Ramos (cell line): ENCODE data around the gene C11orf42.

Experiments used
- in situ Hi-C: fragments of 300-500 bp; cut with MboI; formaldehyde crosslinking; loops from one replicate; pipeline ENCODE4 v1.14.3; 2022; ENCODE audit warnings: low sequenced_read_pairs; ENCODE audit not compliant: unreplicated experiment

C11orf42 gene, protein sequence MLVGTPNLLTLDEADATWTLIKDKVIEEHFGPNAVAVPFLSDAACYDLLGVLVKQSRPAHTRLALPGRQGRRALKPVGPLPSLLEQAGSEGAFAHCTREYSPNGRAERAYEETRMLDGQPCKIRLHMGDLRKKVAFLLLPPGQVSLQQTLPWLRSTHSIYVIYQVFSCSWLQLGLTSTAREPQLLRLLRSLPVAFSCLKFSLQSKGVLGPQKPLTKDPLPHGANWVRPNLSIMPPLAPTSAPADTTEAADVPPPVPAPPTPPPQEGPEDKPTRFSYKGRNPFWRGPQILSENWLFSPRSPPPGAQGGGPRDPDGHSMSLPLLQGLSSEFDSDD

DNA sequence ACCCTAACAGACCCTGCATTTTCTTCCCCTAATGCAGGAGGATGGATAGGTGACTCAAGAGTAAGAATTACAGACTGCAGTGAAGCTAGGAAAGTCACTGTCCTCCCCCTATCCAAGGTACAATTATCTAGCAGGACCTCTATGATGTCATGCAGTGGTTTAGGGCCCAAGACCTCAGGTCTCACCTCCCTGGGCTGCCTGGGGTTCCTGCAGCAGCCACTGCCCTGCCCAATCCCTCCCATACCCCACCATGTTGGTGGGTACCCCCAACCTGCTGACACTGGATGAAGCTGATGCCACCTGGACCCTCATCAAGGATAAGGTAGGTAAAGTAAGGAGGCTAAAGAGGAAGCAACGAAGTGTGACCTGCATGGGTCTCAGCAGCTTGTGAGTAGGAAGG, at the start of gene C11orf42:
Gene C11orf42, plus strand, starts transcription at position 192 of the 400 bp plus-strand sequence. Its CDS starts 59 bp downstream, at position 251.
- in situ Hi-C loops, result no loop called here

DNA sequence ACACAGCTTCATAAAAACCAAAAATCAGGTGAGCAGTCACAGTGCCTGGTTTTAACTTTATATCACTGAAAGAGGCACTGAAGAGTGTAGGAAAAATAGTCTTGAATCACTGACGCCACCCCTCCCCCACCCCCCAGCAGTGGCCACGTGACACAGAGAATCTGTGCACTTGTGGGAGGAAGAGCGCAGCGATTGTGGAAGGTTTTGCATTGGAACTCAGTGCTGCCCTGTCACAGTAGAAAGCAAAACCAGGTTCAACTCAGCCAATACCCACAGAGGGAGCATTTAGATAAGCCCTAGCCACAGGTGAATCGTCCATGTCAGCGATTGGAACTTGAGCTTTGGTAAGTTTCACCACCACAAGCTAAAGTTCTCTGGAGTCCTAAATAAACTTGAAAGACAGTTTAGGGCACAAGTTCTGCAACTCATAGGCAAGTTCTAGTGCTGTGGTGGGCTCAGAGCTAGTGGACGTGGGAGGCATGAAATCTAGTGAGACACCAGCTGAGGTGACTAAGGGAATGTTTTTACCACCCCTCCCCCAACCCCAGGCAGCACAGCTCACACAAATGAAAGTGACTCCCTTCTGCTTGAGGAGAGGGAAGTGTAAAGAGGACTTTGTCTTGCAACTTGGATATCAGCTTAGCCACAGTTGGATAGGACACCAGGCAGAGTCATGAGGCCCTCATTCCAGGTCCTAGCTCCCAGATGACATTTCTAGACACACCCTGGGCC, 48.6 kb upstream of the C11orf42 start:
- in situ Hi-C loops, result no loop called here

DNA sequence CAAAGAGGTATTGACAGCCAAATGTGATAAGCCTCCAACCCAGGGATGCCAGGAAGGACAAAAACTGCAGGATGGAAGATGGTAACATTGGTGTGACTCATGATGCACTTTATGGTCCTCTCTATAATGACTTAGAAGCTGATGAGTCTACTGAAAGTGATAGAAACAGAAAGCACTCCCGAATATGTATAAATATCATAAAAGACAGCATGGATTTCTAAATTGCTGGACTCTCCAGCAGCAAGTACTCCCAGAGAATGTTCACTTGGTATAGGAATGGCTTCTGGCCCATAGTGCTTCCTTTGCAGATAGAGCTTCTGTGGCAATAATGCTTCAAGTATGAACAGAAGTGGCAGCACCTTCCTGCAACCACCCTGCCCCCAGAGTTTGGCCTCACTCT, 35.1 kb upstream of the C11orf42 start, which contains the start of gene OR52B2:
Gene OR52B2, minus strand, starts transcription at position 101 of the 400 bp plus-strand sequence. Its CDS starts 0 bp downstream, at position 101.
- in situ Hi-C loops, result no loop called here

DNA sequence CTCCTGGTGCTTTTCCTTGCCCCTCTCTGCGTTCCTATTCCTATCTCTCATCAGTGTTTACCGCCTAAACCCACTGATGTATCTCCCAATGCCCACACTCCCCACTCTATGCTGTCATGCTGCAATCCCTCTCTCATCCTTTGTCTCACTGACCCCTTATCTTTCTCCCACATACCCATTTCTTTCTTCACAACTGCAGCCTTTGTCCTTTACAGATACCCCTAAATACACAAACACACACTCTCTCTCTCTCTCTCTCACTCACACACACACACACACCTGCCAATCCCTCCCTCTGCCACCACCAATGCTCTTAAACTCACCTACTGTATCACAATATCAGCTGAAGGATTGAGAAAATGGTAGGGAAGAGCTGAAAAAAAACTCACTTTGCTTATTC, 29.9 kb upstream of the C11orf42 start:
- in situ Hi-C loops, result no loop called here

DNA sequence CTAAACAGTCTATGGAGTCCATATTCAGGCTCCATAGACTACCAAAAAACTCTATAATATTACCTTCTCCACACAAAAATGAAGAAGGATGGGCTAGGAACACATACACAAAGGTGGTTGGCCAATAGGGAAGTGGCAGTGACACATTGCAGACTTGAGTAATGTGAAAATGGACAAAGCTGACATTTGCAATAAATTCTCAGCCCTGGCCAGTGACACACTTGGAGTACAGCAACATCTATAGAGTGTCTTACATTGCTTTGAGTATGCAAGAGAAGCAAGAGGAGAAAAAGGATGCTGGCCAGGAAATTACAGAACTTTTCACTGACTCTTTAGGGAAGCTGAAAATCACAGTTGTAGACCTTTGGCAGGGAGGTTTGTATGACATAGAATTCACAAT, 13.6 kb upstream of the C11orf42 start:
- in situ Hi-C loops, result no loop called here

DNA sequence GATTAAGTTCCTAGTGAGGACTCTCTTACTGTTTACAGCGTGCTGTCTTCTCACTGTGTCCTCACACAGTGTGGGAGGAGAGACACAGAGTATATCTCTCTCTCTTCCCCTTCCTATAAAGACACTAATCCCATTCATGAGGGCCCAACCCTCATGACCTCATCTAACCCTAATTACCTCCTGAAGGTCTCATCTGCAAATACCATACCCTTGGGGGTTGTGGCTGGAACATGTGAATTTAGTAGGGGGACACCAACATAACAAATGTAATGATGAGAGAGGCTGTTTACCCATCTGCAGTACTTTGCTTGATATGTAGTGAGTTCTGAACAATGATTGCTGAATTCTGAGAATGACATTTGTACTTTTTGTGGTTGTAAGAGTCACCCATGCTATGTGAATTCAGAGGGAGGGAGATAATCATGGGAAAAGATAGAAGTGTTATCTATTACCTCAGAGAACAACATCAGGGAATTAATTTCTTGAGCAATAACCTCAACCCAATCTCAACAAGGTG, 11.2 kb upstream of the C11orf42 start:
- in situ Hi-C loops, result no loop called here

DNA sequence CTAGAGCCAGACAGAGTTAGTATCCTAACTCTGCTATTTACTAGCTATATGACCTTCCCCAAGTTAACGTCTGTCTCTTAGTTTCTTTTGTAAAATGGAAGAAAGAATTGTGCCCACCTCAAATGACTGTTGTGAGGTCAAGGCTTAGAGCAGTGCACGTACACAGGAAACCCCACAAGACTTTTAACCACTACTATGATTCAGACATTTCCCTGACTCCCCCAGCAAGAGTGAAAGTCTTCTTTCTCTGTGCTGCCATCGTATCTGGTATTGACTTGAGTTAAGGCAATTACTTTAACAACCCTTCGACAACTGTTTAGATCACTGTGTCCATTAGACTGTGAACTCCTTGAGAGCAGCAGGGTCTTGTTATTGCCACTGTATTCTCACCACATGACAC, 9.0 kb upstream of the C11orf42 start:
- in situ Hi-C loops, result no loop called here

DNA sequence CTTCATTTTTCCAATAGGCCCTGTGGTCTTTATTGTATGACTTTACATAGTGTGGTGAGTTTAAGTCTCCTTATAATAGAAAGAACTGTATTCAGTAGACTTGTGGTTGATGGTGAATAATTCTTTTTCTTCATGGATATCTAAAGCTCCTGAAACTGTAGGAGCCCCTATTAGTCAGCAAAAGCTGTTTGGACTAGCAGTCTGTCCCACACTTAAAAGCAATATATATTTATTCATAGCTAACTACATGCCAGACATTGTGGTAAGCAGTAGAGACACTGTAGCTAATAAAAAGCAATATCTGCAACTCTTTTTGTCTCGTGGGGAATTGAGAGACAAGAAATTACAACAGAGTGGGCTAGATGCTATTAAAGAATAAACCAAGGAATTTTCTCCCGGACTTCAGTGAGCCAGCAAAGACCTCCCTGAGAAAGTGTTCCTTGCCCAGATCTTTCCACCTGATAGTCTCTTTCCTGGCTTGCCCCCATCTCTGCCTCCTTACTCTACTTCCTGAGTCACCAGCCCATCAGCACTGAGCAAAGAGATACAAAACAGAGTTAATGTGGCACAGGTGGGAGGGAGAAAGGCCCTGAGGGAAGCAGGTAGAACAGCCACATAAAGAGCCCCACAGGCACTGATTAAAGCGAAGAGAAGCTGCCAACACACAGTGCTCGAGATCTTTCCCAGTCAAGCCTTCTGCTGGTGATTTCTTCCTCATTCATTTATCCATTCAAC, 7.7 kb upstream of the C11orf42 start:
- in situ Hi-C loops, result no loop called here

DNA sequence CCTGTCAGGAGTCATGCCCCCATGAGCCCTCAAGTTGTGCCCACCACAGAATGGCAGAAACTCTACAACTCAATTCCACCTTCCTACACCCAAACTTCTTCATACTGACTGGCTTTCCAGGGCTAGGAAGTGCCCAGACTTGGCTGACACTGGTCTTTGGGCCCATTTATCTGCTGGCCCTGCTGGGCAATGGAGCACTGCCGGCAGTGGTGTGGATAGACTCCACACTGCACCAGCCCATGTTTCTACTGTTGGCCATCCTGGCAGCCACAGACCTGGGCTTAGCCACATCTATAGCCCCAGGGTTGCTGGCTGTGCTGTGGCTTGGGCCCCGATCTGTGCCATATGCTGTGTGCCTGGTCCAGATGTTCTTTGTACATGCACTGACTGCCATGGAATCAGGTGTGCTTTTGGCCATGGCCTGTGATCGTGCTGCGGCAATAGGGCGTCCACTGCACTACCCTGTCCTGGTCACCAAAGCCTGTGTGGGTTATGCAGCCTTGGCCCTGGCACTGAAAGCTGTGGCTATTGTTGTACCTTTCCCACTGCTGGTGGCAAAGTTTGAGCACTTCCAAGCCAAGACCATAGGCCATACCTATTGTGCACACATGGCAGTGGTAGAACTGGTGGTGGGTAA, 6.1 kb upstream of the C11orf42 start, which contains the start of gene OR52W1:
Gene OR52W1, plus strand, starts transcription at position 51 of the 637 bp plus-strand sequence. Its CDS starts 0 bp downstream, at position 51.
- in situ Hi-C loops, result no loop called here

DNA sequence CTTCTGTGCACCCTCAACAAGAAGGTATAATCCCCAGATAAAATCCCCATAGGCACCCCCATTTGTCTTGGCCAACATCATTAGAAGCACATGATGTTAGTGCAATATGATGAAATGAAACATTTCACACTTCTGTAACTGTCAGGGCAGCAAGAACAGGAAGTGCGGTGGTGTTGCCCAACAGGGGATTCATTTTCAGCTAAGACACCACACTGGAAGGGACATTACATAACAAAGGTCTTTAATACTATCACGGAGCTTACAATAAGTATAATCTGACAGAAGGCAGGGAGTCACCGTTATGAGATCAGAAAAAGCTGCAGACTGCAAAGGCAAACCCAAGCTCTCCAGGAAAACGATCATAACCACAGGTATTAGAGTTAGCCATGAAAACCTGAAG, 4.4 kb upstream of the C11orf42 start:
- in situ Hi-C loops, result no loop called here

DNA sequence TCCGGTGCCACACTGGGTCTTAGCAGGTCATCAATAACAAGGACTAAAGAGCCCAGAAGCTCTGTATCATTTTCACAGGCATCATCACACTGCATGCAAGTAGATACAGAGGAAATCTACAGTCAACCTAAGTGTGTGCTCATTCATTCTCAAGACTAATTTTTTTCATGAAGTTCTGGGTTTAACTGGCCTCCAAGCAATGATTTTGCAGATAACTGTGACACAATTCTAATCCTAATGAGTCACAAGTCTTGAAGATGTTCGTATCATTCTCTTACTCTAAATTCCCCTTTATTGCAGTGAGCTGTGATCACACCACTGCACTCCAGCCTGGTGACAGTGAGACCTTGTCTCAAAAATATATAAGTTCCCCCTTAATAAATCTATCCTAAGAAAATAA, 3.9 kb upstream of the C11orf42 start:
- in situ Hi-C loops, result no loop called here

DNA sequence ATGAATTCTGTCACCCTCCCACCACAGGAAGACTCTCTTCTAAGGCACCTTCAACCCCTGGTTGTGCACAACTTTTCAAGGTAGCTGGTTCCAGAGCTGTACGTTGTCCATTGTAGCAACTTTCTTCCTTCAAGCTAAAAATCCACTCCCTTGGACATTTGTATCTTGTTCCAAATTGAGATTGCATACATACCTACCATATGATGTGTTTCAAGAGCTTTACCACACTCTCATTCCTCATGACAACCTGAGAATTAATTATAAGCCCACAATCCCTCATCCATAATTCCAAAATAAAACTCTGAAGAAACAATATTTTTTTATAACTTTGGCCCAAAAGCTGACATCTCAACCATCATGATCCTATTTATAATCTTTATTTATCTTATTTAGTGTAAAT, 3.3 kb upstream of the C11orf42 start:
- in situ Hi-C loops, result no loop called here

DNA sequence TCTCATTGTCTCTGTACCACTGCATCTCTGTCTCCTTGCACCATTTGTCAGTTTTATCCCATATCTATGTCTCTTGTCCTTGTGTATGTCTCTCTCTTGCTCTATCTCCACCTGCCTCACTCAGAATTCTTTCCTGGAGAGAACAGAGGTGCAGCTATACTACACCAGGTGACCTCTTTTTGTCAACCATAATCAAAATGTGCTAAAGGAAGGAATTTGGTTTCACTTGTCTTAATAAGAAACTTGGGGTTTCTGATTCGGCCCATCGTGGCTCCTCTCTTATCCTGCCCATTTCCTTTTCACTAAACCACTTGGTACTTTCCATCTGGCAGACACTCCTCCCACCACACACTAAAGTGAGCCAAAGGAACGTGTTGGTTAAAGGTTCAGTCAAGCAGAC, 2.0 kb upstream of the C11orf42 start:
- in situ Hi-C loops, result no loop called here

DNA sequence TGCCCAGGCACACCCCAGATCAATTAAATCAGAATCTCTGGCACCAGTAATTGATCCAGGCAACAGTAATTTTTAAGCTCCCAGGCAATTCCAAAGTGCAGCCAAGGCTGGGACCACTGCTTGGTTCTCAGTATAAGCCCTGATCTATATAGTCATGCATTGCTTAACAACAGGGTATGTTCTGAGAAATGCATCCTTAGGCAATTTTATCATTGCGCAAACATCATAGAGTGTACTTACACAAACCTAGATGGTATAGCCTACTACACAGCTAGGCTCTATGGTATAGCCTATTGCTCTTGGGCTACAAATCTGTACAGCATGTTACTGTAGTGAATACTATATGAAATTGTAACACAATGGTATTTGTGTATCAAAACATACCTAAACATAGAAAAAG, 651 bp upstream of the C11orf42 start:
- in situ Hi-C loops, result no loop called here

DNA sequence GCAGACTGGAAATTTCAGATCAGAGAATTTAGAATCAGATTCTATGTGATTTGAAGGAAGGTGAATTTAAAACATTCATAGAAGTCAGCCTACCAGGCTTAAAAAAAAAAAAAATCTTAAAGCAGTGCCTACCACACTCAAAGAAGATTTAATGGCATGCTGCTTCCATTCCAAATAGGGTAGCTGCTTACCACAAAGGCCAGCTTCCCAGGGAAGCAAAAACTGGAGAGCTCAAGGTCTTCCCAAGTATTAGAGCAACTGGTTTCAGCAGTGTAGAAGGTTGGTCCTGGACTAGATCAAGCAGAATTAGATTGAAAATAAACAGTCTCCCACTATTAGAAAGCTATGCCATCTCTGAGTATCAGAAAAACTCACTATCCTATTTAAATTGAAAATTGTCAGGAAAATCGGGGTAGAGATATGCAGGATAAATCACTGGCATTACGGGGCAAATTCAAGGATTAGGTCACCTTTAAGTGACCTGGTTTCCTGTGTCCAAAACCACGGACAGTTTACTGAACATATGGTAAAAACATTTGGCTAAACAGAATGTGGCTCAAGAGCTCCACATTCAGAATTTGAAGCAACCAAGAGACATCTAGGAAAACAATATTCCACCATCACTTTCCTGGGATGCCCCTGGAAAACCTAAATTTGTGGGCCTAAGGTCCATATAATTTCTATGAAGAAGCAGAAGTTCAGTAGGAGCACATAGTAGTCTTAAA, 1.3 kb downstream of the C11orf42 start:
- in situ Hi-C loops, result no loop called here

DNA sequence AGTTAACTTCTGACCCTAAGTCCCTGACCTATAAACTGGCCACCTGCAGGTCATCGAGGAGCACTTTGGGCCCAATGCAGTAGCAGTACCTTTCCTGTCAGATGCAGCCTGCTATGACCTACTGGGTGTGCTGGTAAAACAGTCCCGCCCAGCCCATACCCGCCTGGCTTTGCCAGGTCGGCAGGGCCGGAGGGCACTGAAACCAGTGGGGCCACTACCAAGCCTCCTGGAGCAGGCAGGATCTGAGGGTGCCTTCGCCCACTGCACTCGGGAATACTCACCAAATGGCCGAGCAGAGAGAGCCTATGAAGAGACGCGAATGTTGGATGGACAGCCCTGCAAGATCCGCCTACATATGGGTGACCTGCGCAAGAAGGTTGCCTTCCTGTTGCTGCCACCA, 4.4 kb downstream of the C11orf42 start:
- in situ Hi-C loops, result no loop called here

DNA sequence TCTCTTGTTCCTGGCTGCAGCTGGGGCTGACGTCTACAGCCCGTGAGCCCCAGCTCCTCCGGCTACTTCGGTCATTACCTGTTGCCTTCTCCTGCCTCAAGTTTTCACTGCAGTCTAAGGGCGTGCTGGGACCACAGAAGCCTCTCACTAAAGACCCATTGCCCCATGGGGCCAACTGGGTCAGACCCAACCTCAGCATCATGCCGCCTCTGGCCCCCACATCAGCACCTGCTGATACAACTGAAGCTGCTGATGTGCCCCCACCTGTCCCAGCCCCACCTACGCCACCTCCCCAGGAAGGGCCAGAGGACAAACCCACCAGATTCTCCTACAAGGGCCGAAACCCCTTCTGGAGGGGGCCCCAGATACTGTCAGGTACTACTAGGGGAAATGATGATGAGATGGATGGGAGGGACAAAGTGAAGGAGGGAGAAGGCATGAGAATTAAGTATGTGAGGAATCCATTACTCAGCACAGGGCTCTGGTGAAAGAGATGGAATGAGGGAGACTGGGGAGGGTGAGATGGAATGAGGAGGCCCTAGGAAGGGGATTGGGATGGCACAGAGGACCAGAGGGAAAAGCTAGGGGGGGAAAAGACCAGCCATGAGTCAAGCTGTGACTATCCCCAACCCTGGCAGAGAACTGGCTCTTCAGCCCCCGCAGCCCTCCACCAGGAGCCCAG, 5.1 kb downstream of the C11orf42 start:
- in situ Hi-C loops, result no loop called here

DNA sequence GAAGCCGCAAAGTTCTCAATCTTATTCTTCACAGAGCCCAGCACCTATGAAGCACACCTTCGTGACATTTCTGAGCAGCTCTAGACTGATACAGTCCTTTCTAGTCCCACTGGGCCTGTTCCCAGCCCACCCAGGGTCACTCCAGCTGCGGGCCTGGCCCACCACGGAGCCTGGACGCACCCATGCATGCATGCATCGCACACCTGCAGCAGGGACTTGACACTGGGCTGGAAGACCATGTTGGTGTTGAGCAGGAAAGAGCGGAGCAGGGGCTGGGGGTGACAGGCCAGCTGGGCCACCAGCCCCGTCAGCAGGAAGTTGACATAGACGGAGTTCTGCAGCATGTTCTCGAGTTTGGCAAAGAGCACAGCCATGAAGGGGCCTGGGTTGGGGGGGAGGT, 9.2 kb downstream of the C11orf42 start:
- in situ Hi-C loops, result no loop called here

DNA sequence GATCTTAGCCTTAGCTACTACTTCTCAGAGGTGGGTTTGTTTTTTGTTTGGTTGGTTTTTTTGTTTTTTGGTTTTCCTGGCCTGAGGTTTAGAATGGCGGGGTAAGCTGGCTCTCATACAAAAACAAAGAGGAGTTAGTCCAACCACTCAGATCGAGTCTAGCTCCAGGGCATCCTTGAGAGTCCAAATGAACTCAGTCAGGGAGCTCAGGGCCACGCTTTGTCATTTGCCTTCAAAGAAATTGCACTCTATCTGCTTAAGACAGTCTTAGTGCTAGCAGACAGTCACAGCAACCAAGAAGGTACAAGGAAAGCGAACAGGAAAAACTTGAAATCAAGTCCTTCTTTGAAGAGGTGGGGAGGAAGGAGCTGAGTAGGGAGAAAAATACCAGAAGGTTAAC, 11.1 kb downstream of the C11orf42 start:
- in situ Hi-C loops, result no loop called here
